B cell (primary cell): ENCODE measurements around the gene MME.

ENCODE experiments used
- CTCF ChIP-seq: fragments of 200-600 bp; IDR thresholded peaks from one replicate; pipeline ENCODE4 v1.8.0; 2022; ENCODE audit warnings: antibody characterized with exemption, mild to moderate bottlenecking
- EZH2 ChIP-seq: IDR thresholded peaks from 2 replicates; pipeline ENCODE4 v1.6.1; 2012; ENCODE audit warnings: borderline replicate concordance, low read depth, mild to moderate bottlenecking, moderate library complexity, low read length; ENCODE audit not compliant: insufficient read depth, poor library complexity, severe bottlenecking

GRCh38 chr3:155230382-155230781 is 150.3 kb downstream of the MME start:
- no peak for TF ChIP-seq EZH2
- no peak for TF ChIP-seq CTCF
